Neural progenitor cell (in vitro differentiated cells): ENCODE data around the gene CNN2. TPM values are rescaled to one million over a fixed set of nuclear protein-coding genes. Genes with fewer than 3 reads are reported as not detected.

Experiments used
- DNase-seq: peaks from one replicate; pipeline ENCODE4 v3.0.0-alpha.2; 2016; ENCODE audit warnings: low spot score
- H2AFZ ChIP-seq: fragments of 200-600 bp; sonication (generic); replicated peaks from 2 replicates; pipeline ENCODE4 v1.6.1; 2016; ENCODE audit warnings: antibody characterized with exemption
- H3F3A ChIP-seq: fragments of 200-600 bp; sonication (generic); 2 replicates; pipeline ENCODE4 v1.6.1; 2016; ENCODE audit warnings: antibody characterized with exemption, low read depth
- H3K27ac ChIP-seq: fragments of 200-600 bp; sonication (generic); 2 replicates; pipeline ENCODE4 v1.5.1; 2016; ENCODE audit warnings: mild to moderate bottlenecking
- H3K27me3 ChIP-seq: fragments of 200-600 bp; sonication (generic); 2 replicates; pipeline ENCODE4 v1.6.1; 2016; ENCODE audit warnings: mild to moderate bottlenecking, moderate library complexity
- H3K36me3 ChIP-seq: fragments of 200-600 bp; sonication (generic); 2 replicates; pipeline ENCODE4 v1.5.1; 2016
- H3K4me1 ChIP-seq: fragments of 200-600 bp; sonication (generic); 2 replicates; pipeline ENCODE4 v1.6.1; 2016; ENCODE audit warnings: mixed run types
- H3K4me2 ChIP-seq: fragments of 200-600 bp; sonication (generic); 2 replicates; pipeline ENCODE4 v1.6.1; 2016
- H3K4me3 ChIP-seq: fragments of 200-600 bp; sonication (generic); 2 replicates; pipeline ENCODE4 v1.5.1; 2016
- H3K79me2 ChIP-seq: fragments of 200-600 bp; sonication (generic); 2 replicates; pipeline ENCODE4 v1.6.1; 2016; ENCODE audit warnings: low read depth
- H3K9ac ChIP-seq: fragments of 200-600 bp; sonication (generic); 2 replicates; pipeline ENCODE4 v1.6.1; 2016
- H3K9me3 ChIP-seq: fragments of 200-600 bp; sonication (generic); 2 replicates; pipeline ENCODE4 v1.5.1; 2016; ENCODE audit warnings: low read depth
- H4K20me1 ChIP-seq: fragments of 200-600 bp; sonication (generic); 2 replicates; pipeline ENCODE4 v1.6.1; 2016; ENCODE audit warnings: low read depth
- H3K27ac Mint-ChIP-seq: 3 replicates; pipeline ENCODE4 v1.8.0; 2021; ENCODE audit warnings: mixed read lengths
- H3K27me3 Mint-ChIP-seq: 2 replicates; pipeline ENCODE4 v1.8.0; 2022; ENCODE audit warnings: low read depth, mild to moderate bottlenecking, inconsistent platforms, moderate library complexity, mixed read lengths; ENCODE audit not compliant: insufficient read depth
- H3K36me3 Mint-ChIP-seq: 3 replicates; pipeline ENCODE4 v1.8.0; 2021; ENCODE audit warnings: mixed read lengths
- H3K4me1 Mint-ChIP-seq: 3 replicates; pipeline ENCODE4 v1.8.0; 2021; ENCODE audit warnings: mixed read lengths
- H3K4me3 Mint-ChIP-seq: 3 replicates; pipeline ENCODE4 v1.8.0; 2021; ENCODE audit warnings: mild to moderate bottlenecking, moderate library complexity, mixed read lengths
- H3K9me3 Mint-ChIP-seq: 3 replicates; pipeline ENCODE4 v1.8.0; 2020; ENCODE audit warnings: mixed read lengths
- CTCF ChIP-seq: fragments of 200-600 bp; sonication (generic); IDR thresholded peaks from 2 replicates; pipeline ENCODE4 v1.5.1; 2017; ENCODE audit warnings: antibody characterized with exemption, mild to moderate bottlenecking
- EZH2 ChIP-seq: fragments of 200-600 bp; sonication (generic); IDR thresholded peaks from 2 replicates; pipeline ENCODE4 v1.6.1; 2017; ENCODE audit warnings: antibody characterized with exemption, mild to moderate bottlenecking, moderate library complexity
- EZH2phosphoT487 ChIP-seq: fragments of 200-600 bp; sonication (generic); IDR thresholded peaks from 2 replicates; pipeline ENCODE4 v1.6.1; 2017; ENCODE audit warnings: antibody characterized with exemption
- total RNA-seq: library from RNA; depleted of rRNA; stranded (reverse); fragments of >200 nt; gene quantifications from 2 replicates; pipeline ENCODE4 v1.2.3, GENCODE V29; 2015; ENCODE audit warnings: low replicate concordance

CNN2 gene
- total RNA-seq, 1 donor from 2014 or later = 131 TPM

GRCh38 chr19:1076046-1076386 is 49.6 kb downstream of the CNN2 start:
- Histone ChIP-seq H3K4me1 (no peaks in the 10 kb centered on the region), H3F3A (peaks cover 28% of the 10 kb centered on the region), H2AFZ (no peak overlapping the region), H3K9ac (no peak overlapping the region), H3K79me2 (no peaks in the 10 kb centered on the region), H4K20me1 (peaks cover 21% of the 10 kb centered on the region), H3K36me3 (no peaks in the 10 kb centered on the region), H3K27ac (no peak overlapping the region), H3K4me3 (no peak overlapping the region), H3K4me2 (no peak overlapping the region), H3K27me3 (peaks cover 16% of the 10 kb centered on the region), H3K9me3 (no peaks in the 10 kb centered on the region)
- Mint-ChIP-seq H3K27me3 (peaks cover 14% of the 10 kb centered on the region), H3K27ac (no peak overlapping the region), H3K4me3 (peak overlapping the region; percentile 30), H3K4me1 (peaks cover 7% of the 10 kb centered on the region), H3K36me3 (no peaks in the 10 kb centered on the region), H3K9me3 (peaks cover 3% of the 10 kb centered on the region)
- TF ChIP-seq EZH2 (no peak), CTCF (no peak), EZH2phosphoT487 (no peak)
- no peak for DNase-seq

- H3K4me1 Mint-ChIP-seq = peaks cover 3% of the 10 kb centered on the region
- Histone ChIP-seq H4K20me1 (peaks cover 24% of the 10 kb centered on the region), H3F3A (peaks cover 29% of the 10 kb centered on the region), H3K27me3 (peaks cover 11% of the 10 kb centered on the region), H3K4me3 (no peak overlapping the region), H3K27ac (no peak overlapping the region), H3K4me1 (peaks cover 5% of the 10 kb centered on the region), H2AFZ (no peak overlapping the region), H3K4me2 (no peak overlapping the region), H3K79me2 (no peaks in the 10 kb centered on the region), H3K9ac (no peak overlapping the region), H3K36me3 (no peaks in the 10 kb centered on the region), H3K9me3 (no peaks in the 10 kb centered on the region)
- H3K27ac Mint-ChIP-seq = no peak overlapping the region
- H3K4me3 Mint-ChIP-seq = no peak overlapping the region
- DNase-seq = no peak
- no peaks in the 10 kb centered on the region for H3K36me3 Mint-ChIP-seq
- H3K9me3 Mint-ChIP-seq = no peaks in the 10 kb centered on the region
- TF ChIP-seq CTCF (no peak), EZH2phosphoT487 (no peak), EZH2 (no peak)
- peaks cover 9% of the 10 kb centered on the region for H3K27me3 Mint-ChIP-seq
These were observed 50.5 kb downstream of the CNN2 start for GRCh38 chr19:1076951-1077350.

GRCh38 chr19:1079566-1080111 is 53.2 kb downstream of the CNN2 start:
- H2AFZ ChIP-seq = no peak overlapping the region
- no peak overlapping the region for H3K9ac ChIP-seq
- H3K4me3 ChIP-seq = no peak overlapping the region
- H4K20me1 ChIP-seq = peaks cover 23% of the 10 kb centered on the region
- no peak overlapping the region for H3K27ac Mint-ChIP-seq
- no peaks in the 10 kb centered on the region for H3K9me3 ChIP-seq
- H3K27me3 Mint-ChIP-seq = peaks cover 2% of the 10 kb centered on the region
- H3F3A ChIP-seq = peaks cover 16% of the 10 kb centered on the region
- no peaks in the 10 kb centered on the region for H3K79me2 ChIP-seq
- H3K27ac ChIP-seq = no peak overlapping the region
- H3K4me2 ChIP-seq = no peak overlapping the region
- TF ChIP-seq CTCF (no peak), EZH2 (no peak), EZH2phosphoT487 (no peak)
- H3K9me3 Mint-ChIP-seq = no peaks in the 10 kb centered on the region
- no peaks in the 10 kb centered on the region for H3K36me3 Mint-ChIP-seq
- DNase-seq = no peak
- H3K27me3 ChIP-seq = peaks cover 4% of the 10 kb centered on the region
- H3K4me3 Mint-ChIP-seq = no peak overlapping the region
- peaks cover 10% of the 10 kb centered on the region for H3K4me1 ChIP-seq
- H3K4me1 Mint-ChIP-seq = peaks cover 2% of the 10 kb centered on the region
- no peaks in the 10 kb centered on the region for H3K36me3 ChIP-seq
